GM18511 (cell line): ENCODE data around the gene DUSP1.

Experiments used
- ATAC-seq: cut with Tn5 transposase; IDR thresholded peaks from one replicate; pipeline ENCODE4 v1.9.1; 2021; ENCODE audit warnings: mild to moderate bottlenecking, moderate library complexity; ENCODE audit not compliant: unreplicated experiment

Gene DUSP1

GRCh38 chr5:172782169-172783039 lies 11.4 kb upstream of the DUSP1 start:
- ATAC-seq: no peak

GRCh38 chr5:172779691-172780341 lies 8.8 kb upstream of the DUSP1 start:
- ATAC-seq: no peak

DNA sequence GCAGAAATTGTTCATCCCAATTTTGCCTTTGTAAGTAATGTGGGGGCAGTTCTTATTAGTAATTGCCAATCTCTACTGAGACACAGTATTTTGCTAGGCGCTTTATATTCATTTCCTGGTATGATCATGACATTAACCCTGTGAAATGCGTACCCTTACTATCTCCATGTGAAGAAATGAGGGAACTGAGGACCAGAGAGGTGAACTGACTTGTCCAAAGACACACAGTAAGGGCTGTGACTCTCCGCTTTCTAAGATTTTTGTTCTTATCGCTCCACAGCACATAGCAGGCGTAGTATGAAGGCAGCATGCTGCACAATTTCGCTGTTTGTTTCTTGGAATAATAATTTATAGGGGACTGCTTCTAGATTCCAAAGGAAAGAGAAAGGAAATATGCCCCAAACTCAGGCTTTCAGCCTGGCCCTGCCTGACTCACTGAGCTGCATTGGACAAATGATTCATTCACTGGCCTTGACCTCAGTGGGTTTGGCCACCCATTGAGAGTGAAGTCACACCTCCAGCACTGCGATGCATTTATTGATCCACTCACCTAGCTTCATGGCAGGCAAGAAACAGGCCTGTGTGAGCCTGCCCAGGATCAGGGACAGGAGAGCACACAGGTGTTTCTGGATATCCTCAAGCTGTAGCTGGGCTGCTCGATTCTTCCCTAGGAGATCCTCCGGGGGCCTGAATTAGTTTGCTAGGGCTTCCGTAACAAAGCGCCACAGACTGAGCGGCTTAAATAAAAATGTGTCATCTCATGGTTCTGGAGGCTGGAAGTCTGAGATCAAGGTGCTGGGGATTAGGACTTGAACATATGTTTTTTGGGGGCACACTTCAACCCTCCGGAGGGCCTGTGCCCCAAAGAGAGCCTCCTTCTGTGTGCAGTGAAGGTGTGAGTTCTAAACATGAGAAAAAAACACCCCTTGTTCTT lies 7.2 kb upstream of the DUSP1 start:
- peak; percentile 33 for ATAC-seq

DNA sequence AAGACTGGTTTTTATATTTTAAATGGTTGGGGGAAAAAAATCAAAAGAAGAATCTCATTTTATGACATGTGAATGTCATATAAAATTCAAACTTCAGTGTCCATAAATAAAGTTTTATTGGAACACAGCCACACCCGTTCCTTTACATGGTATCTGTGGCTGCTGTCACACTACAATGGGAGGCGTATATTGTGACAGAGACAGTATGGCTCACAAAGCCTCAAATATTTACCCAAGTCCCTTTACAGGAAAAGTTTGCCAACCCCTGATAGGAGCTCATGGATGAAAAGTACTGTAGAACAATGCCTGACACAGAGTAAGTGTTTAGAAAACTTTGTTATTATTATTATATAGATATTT lies 5.2 kb upstream of the DUSP1 start:
- no peak for ATAC-seq

DNA sequence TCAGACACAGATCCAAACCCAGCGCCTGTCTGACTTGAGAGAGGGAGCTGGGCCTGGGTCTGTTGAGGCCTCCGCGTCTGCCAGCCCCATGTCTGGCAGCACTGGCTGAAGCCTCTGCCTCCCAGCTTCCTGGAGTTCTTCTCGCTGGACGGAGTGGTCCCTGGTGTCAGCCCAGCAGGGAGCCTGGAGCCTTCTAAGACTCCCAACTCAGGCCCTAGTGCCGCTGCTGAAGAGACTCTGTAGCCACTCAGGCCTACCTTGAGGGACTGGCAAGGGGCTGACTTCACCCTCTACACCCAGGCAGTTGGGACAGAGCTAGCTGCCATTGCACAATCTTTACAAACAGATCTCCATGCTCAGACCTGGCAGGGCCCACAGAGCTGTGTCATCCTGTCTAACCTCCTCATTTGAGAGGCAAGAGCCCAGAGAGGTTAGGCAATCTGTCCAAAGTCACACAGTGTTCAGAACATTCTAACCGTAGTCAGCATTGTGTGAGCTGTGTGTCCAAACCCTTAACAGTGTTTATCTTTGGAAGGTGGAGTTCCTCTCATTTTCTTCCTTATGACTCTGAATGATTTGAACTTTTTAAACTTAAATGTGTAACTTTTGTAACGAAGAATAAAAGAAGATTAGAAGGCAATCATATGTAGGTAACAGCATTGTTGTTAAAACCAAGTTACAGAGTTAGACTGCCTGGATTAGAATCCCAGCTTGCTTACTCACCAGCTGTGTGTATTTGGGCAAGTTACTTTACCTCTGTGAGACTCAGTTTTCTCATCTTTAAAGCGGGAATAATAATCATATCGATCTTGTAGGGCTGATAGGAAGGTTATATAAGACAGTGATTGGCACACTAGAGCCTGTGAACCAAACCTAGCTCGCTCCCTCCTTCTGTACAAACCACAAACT lies 4.6 kb upstream of the DUSP1 start:
- ATAC-seq: no peak

GRCh38 chr5:172774561-172775315 lies 3.7 kb upstream of the DUSP1 start:
- no peak for ATAC-seq

GRCh38 chr5:172773481-172774469 lies 2.8 kb upstream of the DUSP1 start:
- no peak for ATAC-seq

- ATAC-seq: peak; percentile 48
Measured at GRCh38 chr5:172772112-172772906, 1.3 kb upstream of the DUSP1 start.

- ATAC-seq: no peak
Measured at GRCh38 chr5:172771439-172772111, 580 bp upstream of the DUSP1 start.

DNA sequence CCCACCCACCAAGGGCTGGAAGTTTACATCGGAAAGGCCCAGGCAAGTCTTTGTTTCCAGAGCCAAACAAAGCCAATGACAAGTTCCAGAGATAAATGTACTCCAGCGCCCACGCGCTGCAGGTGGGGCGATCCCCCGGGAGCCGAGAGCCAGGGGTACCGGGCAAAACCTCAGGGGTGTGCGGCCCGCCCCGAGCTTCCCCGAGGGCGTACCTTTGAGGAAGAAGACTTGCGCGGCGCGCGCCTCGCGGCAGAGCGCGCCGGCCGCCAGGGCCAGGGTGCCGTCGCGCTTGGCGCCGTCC lies 671 bp downstream of the DUSP1 start:
- ATAC-seq: no peak

DNA sequence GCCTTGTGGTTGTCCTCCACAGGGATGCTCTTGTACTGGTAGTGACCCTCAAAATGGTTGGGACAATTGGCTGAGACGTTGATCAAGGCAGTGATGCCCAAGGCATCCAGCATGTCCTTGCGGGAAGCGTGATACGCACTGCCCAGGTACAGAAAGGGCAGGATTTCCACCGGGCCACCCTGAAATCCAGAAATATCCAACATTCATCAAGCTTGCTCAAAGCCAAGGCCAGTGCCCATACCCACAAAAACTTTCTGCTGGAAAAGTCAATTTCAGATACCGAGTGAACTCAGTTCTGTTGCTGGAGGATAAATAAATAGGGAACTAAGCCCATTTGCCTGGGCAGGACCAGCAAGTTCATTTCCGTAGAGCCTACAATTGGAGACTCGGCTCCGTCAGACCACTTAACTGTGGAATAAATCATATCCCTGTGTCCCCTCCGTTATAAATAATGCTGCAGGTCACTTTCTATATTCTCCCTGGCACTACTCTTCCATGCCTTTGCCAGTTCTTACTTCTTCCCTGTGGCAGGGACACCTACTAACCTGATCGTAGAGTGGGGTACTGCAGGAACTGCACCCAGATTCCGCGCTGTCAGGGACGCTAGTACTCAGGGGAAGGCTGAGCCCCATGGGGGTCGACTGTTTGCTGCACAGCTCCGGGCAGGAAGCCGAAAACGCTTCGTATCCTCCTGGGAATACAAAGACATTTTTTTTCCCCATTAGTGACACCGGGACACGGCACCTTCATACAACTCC lies 1.2 kb downstream of the DUSP1 start:
- ATAC-seq: no peak

- ATAC-seq: no peak
Measured at GRCh38 chr5:172769342-172769615, 1.7 kb downstream of the DUSP1 start.

DNA sequence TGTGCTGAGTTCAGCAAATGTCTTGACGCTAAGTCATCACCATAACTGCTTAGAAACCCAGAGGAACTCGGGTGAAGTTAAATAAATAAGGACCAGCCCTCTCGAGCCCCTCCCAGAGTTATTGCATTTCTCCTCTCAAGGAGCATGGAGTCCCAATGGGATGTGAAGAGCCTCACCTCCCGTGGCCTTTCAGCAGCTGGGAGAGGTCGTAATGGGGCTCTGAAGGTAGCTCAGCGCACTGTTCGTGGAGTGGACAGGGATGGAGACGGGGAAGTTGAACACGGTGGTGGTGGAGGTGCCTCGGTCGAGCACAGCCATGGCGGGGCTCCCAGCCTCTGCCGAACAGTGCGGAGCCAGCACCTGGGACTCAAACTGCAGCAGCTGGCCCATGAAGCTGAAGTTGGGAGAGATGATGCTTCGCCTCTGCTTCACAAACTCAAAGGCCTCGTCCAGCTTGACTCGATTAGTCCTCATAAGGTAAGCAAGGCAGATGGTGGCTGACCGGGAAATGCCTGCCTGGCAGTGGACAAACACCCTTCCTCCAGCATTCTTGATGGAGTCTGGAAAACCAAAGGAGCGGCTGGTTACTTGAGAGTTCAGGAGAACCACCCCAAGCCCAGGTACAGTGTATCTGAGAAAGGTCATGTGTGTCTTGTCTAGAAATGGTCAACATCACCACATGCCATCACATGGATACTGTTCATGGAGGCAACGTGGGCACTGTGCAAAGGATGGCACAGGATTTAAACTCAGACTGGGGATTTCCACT lies 2.2 kb downstream of the DUSP1 start:
- ATAC-seq: no peak

- ATAC-seq: no peak
Measured at GRCh38 chr5:172768098-172768572, 2.9 kb downstream of the DUSP1 start.

DNA sequence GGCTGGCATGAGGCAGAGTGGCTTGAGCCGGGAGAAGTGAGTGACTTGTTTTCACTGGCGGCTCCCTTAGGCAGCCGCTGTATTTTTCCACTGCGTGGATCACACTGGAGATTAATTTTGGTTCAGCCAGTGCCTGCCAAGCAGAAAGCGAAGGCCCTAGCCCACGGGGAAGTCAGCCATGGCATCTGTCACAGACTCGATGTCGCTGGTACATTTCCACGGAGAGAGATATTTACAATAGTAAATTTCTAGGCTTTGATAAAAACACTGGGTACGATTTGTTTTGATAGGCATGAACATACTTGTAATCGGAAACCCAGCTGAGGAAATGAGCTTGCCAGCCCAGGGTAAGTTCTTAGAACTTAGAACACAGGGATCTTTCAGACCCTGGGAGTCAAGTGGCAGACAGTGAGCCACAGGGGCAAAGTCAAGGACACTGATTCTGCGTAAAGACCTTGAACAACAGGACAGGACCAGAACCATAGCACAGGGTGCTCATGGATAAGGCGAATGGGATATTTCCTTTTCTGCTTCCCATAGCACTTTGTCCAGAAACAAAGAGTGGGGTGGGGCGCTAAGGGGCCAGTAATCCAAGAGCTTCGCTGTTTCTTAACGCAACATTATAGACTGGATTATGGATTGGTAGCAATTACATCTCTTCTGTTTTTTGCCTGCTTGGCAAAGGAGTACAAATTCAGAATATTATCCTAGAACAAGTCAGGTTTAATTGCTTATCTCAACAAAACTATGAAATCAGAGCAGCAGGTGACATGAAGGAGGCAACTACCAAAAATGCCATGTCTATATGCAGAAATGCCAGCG lies 4.5 kb downstream of the DUSP1 start:
- no peak for ATAC-seq
